ENCODE data around the gene TMTC2.
A peak's percentile ranks its signal among the peaks of the same experiment; 100 is the strongest.

TMTC2 gene

GRCh38 chr12:83040991-83041390 lies 354.3 kb downstream of the TMTC2 start:
- H3K9me3 ChIP-seq (ENCODE audit: control extremely low read depth in 1 of 5, control insufficient read depth in 4 of 5, insufficient read depth in 2 of 5, low read depth in 1 of 5, low read length in 4 of 5), result no peaks in the 10 kb centered on the region
- WGBS (ENCODE audit: insufficient coverage), result no CpG with 5 or more reads among the region's 2 CpGs
- DNase-seq, result no peak
- CTCF ChIA-PET, result no interaction called here
- no peaks in the 10 kb centered on the region for H3K27me3 ChIP-seq (replicated peaks in 2 of 5; ENCODE audit: control insufficient read depth in 4 of 5, insufficient read depth in 5 of 5, low read length in 4 of 5)
- POLR2A ChIA-PET, result no interaction called here
- H3K27ac ChIP-seq (ENCODE audit: insufficient read depth in 1 of 2, low read depth in 1 of 2, low read length in 2 of 2, poor library complexity in 1 of 2, severe bottlenecking in 2 of 2), result no peak overlapping the region
- H3K4me3 ChIP-seq (ENCODE audit: control insufficient read depth in 1 of 7, extremely low read depth in 1 of 7, insufficient read depth in 4 of 7, low read depth in 2 of 7, low read length in 6 of 7), result no peak overlapping the region
- no peaks in the 10 kb centered on the region for H3K4me1 ChIP-seq (ENCODE audit: control extremely low read depth in 1 of 4, control insufficient read depth in 4 of 4, insufficient read depth in 4 of 4, low read length in 3 of 4)
- H3K36me3 ChIP-seq (ENCODE audit: control insufficient read depth in 4 of 4, insufficient read depth in 4 of 4, low read length in 3 of 4), result no peaks in the 10 kb centered on the region

DNA sequence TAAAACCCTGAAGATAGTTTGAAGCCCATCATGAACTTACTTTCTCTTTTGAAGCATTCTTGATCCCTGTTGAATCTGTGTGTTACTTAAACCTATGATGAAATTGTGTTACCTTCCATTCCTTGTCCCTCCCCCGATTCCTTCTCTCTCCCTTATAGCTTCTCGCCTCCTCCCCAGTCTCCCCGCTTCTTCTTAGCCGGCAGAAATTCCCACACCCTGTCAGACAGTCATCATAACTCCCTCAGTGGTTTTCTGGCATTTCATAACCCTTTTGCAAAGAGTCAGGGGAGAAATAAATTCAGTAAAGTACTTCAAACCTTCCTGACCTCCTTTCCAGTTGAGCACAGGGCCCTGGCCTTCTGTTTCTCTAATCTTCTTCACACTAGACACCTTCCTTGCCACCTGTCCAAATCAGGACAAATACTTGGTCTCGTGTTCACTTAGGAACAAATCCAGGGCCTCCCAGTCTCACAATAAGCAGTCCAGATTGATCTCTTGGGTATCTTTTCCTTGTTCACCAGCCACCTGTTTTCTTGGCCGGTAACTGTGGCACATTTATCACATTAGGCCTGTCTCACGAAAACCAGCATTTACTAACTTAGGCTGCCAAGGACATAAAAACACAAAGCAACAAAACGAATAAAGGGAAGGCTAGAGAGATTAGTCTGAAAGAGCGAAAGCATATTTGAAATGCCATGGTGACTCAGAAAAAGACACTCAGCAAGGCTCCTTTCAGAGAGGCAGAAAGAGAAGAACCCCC lies 355.9 kb downstream of the TMTC2 start:
- no peaks in the 10 kb centered on the region for H3K36me3 ChIP-seq (ENCODE audit: control insufficient read depth in 4 of 4, insufficient read depth in 4 of 4, low read length in 3 of 4)
- H3K9me3 ChIP-seq (ENCODE audit: control extremely low read depth in 1 of 5, control insufficient read depth in 4 of 5, insufficient read depth in 2 of 5, low read depth in 1 of 5, low read length in 4 of 5), result no peaks in the 10 kb centered on the region
- no peak for DNase-seq
- WGBS (ENCODE audit: insufficient coverage), result 93% methylated on average over 6 of the region's 9 CpGs
- ChIA-PET CTCF (no interaction called here), POLR2A (no interaction called here)
- H3K27me3 ChIP-seq (replicated peaks in 2 of 5; ENCODE audit: control insufficient read depth in 4 of 5, insufficient read depth in 5 of 5, low read length in 4 of 5), result no peaks in the 10 kb centered on the region
- no peak overlapping the region for H3K4me3 ChIP-seq (ENCODE audit: control insufficient read depth in 1 of 7, extremely low read depth in 1 of 7, insufficient read depth in 4 of 7, low read depth in 2 of 7, low read length in 6 of 7)
- no peak overlapping the region for H3K27ac ChIP-seq (ENCODE audit: insufficient read depth in 1 of 2, low read depth in 1 of 2, low read length in 2 of 2, poor library complexity in 1 of 2, severe bottlenecking in 2 of 2)
- no peaks in the 10 kb centered on the region for H3K4me1 ChIP-seq (ENCODE audit: control extremely low read depth in 1 of 4, control insufficient read depth in 4 of 4, insufficient read depth in 4 of 4, low read length in 3 of 4)

- whole genome bisulfite sequencing (ENCODE audit: insufficient coverage), result 100% methylated on average over 1 of the region's 1 CpG
- no peaks in the 10 kb centered on the region for H3K36me3 ChIP-seq (ENCODE audit: control insufficient read depth in 4 of 4, insufficient read depth in 4 of 4, low read length in 3 of 4)
- H3K9me3 ChIP-seq (ENCODE audit: control extremely low read depth in 1 of 5, control insufficient read depth in 4 of 5, insufficient read depth in 2 of 5, low read depth in 1 of 5, low read length in 4 of 5), result peaks cover 0 to 2% (median 0%) of the 10 kb centered on the region in 5 experiments
- H3K4me1 ChIP-seq (ENCODE audit: control extremely low read depth in 1 of 4, control insufficient read depth in 4 of 4, insufficient read depth in 4 of 4, low read length in 3 of 4), result no peaks in the 10 kb centered on the region
- H3K4me3 ChIP-seq (ENCODE audit: control insufficient read depth in 1 of 7, extremely low read depth in 1 of 7, insufficient read depth in 4 of 7, low read depth in 2 of 7, low read length in 6 of 7), result no peak overlapping the region
- H3K27ac ChIP-seq (ENCODE audit: insufficient read depth in 1 of 2, low read depth in 1 of 2, low read length in 2 of 2, poor library complexity in 1 of 2, severe bottlenecking in 2 of 2), result no peak overlapping the region
- no peak for DNase-seq
- CTCF ChIA-PET, result no interaction called here
- POLR2A ChIA-PET, result no interaction called here
- no peaks in the 10 kb centered on the region for H3K27me3 ChIP-seq (replicated peaks in 2 of 5; ENCODE audit: control insufficient read depth in 4 of 5, insufficient read depth in 5 of 5, low read length in 4 of 5)
These were observed 358.0 kb downstream of the TMTC2 start for GRCh38 chr12:83044736-83045135.

DNA sequence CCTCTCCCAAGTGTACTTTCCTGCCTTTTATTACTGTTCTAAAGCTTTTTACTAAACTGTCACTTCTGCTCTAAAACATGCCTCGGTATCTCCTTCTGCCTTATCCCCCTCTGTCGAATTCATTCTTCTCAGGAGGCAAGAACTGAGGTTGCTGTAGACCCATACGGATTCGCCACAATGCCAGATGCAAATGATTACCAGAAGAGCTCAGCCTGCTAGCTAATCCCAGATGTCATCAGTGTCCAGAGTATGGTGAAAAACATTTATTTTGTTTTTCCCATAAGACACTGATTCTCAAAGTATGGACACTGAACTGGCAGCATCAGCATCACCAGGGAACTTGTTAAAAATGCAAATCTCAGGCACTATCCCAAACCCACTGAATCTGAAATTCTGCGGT lies 359.3 kb downstream of the TMTC2 start:
- H3K27me3 ChIP-seq (replicated peaks in 2 of 5; ENCODE audit: control insufficient read depth in 4 of 5, insufficient read depth in 5 of 5, low read length in 4 of 5), result no peaks in the 10 kb centered on the region
- H3K36me3 ChIP-seq (ENCODE audit: control insufficient read depth in 4 of 4, insufficient read depth in 4 of 4, low read length in 3 of 4), result no peaks in the 10 kb centered on the region
- no peak overlapping the region for H3K27ac ChIP-seq (ENCODE audit: insufficient read depth in 1 of 2, low read depth in 1 of 2, low read length in 2 of 2, poor library complexity in 1 of 2, severe bottlenecking in 2 of 2)
- no peaks in the 10 kb centered on the region for H3K4me1 ChIP-seq (ENCODE audit: control extremely low read depth in 1 of 4, control insufficient read depth in 4 of 4, insufficient read depth in 4 of 4, low read length in 3 of 4)
- ChIA-PET POLR2A (no interaction called here), CTCF (no interaction called here)
- H3K9me3 ChIP-seq (ENCODE audit: control extremely low read depth in 1 of 5, control insufficient read depth in 4 of 5, insufficient read depth in 2 of 5, low read depth in 1 of 5, low read length in 4 of 5), result peaks cover 0 to 2% (median 0%) of the 10 kb centered on the region in 5 experiments
- DNase-seq, result no peak
- WGBS (ENCODE audit: insufficient coverage), result 92% methylated on average over 5 of the region's 5 CpGs
- H3K4me3 ChIP-seq (ENCODE audit: control insufficient read depth in 1 of 7, extremely low read depth in 1 of 7, insufficient read depth in 4 of 7, low read depth in 2 of 7, low read length in 6 of 7), result no peak overlapping the region

GRCh38 chr12:83049306-83049705 lies 362.6 kb downstream of the TMTC2 start:
- H3K4me3 ChIP-seq (ENCODE audit: control insufficient read depth in 1 of 7, extremely low read depth in 1 of 7, insufficient read depth in 4 of 7, low read depth in 2 of 7, low read length in 6 of 7), result no peak overlapping the region
- no peaks in the 10 kb centered on the region for H3K36me3 ChIP-seq (ENCODE audit: control insufficient read depth in 4 of 4, insufficient read depth in 4 of 4, low read length in 3 of 4)
- peaks cover 0 to 2% (median 0%) of the 10 kb centered on the region in 5 experiments for H3K9me3 ChIP-seq (ENCODE audit: control extremely low read depth in 1 of 5, control insufficient read depth in 4 of 5, insufficient read depth in 2 of 5, low read depth in 1 of 5, low read length in 4 of 5)
- DNase-seq, result no peak
- H3K27ac ChIP-seq (ENCODE audit: insufficient read depth in 1 of 2, low read depth in 1 of 2, low read length in 2 of 2, poor library complexity in 1 of 2, severe bottlenecking in 2 of 2), result no peak overlapping the region
- ChIA-PET POLR2A (no interaction called here), CTCF (interaction anchor here (0.9 kb wide), 1 partner anchor 14 kb away, joined by 3 read pairs; no protein-coding TSS in a partner anchor)
- no peaks in the 10 kb centered on the region for H3K27me3 ChIP-seq (replicated peaks in 2 of 5; ENCODE audit: control insufficient read depth in 4 of 5, insufficient read depth in 5 of 5, low read length in 4 of 5)
- no CpG with 5 or more reads among the region's 5 CpGs for WGBS (ENCODE audit: insufficient coverage)
- H3K4me1 ChIP-seq (ENCODE audit: control extremely low read depth in 1 of 4, control insufficient read depth in 4 of 4, insufficient read depth in 4 of 4, low read length in 3 of 4), result no peaks in the 10 kb centered on the region

DNA sequence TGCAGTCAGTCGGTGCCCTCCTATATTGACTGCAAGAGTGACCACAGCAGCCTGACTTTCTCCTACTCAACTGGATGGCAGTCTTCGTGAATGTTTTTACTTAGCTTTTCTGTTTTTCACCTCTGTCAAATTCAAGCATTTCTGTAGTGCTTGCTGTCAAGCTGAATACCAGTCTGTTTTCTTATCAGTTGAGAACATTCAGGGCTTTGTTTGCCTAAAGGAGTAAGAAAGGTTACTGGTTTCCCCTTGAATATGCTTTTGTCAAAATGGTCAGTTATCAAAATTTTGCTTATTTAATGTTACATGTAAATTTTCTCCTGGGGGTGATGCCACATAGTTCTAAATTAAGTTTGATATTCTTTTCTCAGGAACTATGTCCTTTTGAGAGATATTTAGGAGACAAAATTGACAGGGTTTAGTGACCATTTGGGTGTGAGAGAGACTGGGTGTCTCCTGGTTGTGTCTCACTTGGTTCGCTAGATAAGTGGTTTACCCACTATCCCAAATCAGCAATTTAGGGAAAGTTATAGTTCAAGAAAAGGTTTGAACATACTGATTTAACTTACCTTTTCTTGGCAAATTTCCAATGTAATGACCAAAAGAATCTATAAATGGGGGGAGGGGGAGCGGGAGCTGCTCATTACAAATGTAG lies 366.3 kb downstream of the TMTC2 start:
- Histone ChIP-seq H3K27me3 (replicated peaks in 2 of 5; ENCODE audit: control insufficient read depth in 4 of 5, insufficient read depth in 5 of 5, low read length in 4 of 5) (no peaks in the 10 kb centered on the region), H3K9me3 (ENCODE audit: control extremely low read depth in 1 of 5, control insufficient read depth in 4 of 5, insufficient read depth in 2 of 5, low read depth in 1 of 5, low read length in 4 of 5) (peaks cover 0 to 2% (median 0%) of the 10 kb centered on the region in 5 experiments), H3K27ac (ENCODE audit: insufficient read depth in 1 of 2, low read depth in 1 of 2, low read length in 2 of 2, poor library complexity in 1 of 2, severe bottlenecking in 2 of 2) (no peak overlapping the region), H3K4me3 (ENCODE audit: control insufficient read depth in 1 of 7, extremely low read depth in 1 of 7, insufficient read depth in 4 of 7, low read depth in 2 of 7, low read length in 6 of 7) (no peak overlapping the region), H3K36me3 (ENCODE audit: control insufficient read depth in 4 of 4, insufficient read depth in 4 of 4, low read length in 3 of 4) (no peaks in the 10 kb centered on the region), H3K4me1 (ENCODE audit: control extremely low read depth in 1 of 4, control insufficient read depth in 4 of 4, insufficient read depth in 4 of 4, low read length in 3 of 4) (no peaks in the 10 kb centered on the region)
- ChIA-PET POLR2A (no interaction called here), CTCF (no interaction called here)
- WGBS (ENCODE audit: insufficient coverage), result 40% methylated on average over 2 of the region's 4 CpGs
- peak in 2 of 3 donors; percentile 15 to 33 for DNase-seq

DNA sequence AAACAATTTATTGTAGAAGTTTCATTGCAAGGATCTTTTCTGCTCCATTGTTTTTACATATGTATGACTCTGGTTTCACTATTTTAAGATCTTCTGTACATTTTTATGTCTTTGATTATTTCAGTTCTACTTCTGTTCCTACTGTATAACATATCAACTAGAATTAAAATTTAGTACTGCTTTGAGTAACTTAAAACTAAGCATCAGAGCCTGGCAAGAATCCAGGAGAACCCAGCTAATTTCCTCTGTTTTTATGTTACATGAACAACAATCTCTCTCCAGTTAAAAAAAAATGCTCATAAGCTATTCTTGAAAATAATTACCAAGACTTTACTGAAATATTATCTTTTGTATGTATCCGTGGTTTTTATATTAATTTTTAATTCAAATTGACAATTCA lies 370.7 kb downstream of the TMTC2 start:
- Histone ChIP-seq H3K4me3 (ENCODE audit: control insufficient read depth in 1 of 7, extremely low read depth in 1 of 7, insufficient read depth in 4 of 7, low read depth in 2 of 7, low read length in 6 of 7) (no peak overlapping the region), H3K27ac (ENCODE audit: insufficient read depth in 1 of 2, low read depth in 1 of 2, low read length in 2 of 2, poor library complexity in 1 of 2, severe bottlenecking in 2 of 2) (no peak overlapping the region), H3K36me3 (ENCODE audit: control insufficient read depth in 4 of 4, insufficient read depth in 4 of 4, low read length in 3 of 4) (no peaks in the 10 kb centered on the region), H3K27me3 (replicated peaks in 2 of 5; ENCODE audit: control insufficient read depth in 4 of 5, insufficient read depth in 5 of 5, low read length in 4 of 5) (no peaks in the 10 kb centered on the region), H3K4me1 (ENCODE audit: control extremely low read depth in 1 of 4, control insufficient read depth in 4 of 4, insufficient read depth in 4 of 4, low read length in 3 of 4) (no peaks in the 10 kb centered on the region), H3K9me3 (ENCODE audit: control extremely low read depth in 1 of 5, control insufficient read depth in 4 of 5, insufficient read depth in 2 of 5, low read depth in 1 of 5, low read length in 4 of 5) (no peaks in the 10 kb centered on the region)
- POLR2A ChIA-PET, result no interaction called here
- CTCF ChIA-PET, result interaction anchor here (1.4 kb wide), 1 partner anchor 41 kb away, joined by 3 read pairs; no protein-coding TSS in a partner anchor
- DNase-seq, result peak in 2 of 3 donors; percentile 8 to 11
- WGBS (ENCODE audit: insufficient coverage), result no CpG with 5 or more reads among the region's 1 CpG

Data from common myeloid progenitor, CD34-positive (primary cell).